Aorta (tissue), 5 donors: Measurements from ENCODE around the gene KCTD2. TPM values are rescaled to one million over a fixed set of nuclear protein-coding genes. Genes with fewer than 3 reads are reported as not detected.

Experiments used
- ATAC-seq: fragments of 200-7000 bp; cut with Tn5 transposase; one replicate; pipeline ENCODE4 v1.9.1; 2022; ENCODE audit warnings: moderate library complexity; ENCODE audit not compliant: low FRiP score
- DNase-seq, 2 donors: peaks; one replicate each; pipeline ENCODE4 v3.0.0-alpha.2; 2020
- H3K27ac ChIP-seq, 2 donors: one replicate each; pipeline ENCODE4 v1.5.1; 2013; ENCODE audit warnings: low read length in 2 of 2, mild to moderate bottlenecking in 2 of 2, moderate library complexity in 2 of 2, control low read depth in 1 of 2, inconsistent platforms in 1 of 2, low read depth in 1 of 2
- H3K27me3 ChIP-seq, 2 donors: one replicate each; pipeline ENCODE4 v1.6.1; 2013; ENCODE audit warnings: control low read depth in 1 of 2, low read length in 1 of 2, mild to moderate bottlenecking in 1 of 2, moderate library complexity in 1 of 2; ENCODE audit not compliant: insufficient read depth in 2 of 2, control insufficient read depth in 1 of 2
- H3K36me3 ChIP-seq, 2 donors: one replicate each; pipeline ENCODE4 v1.6.1; 2013; ENCODE audit warnings: control low read depth in 1 of 2, low read length in 1 of 2, mild to moderate bottlenecking in 1 of 2; ENCODE audit not compliant: insufficient read depth in 2 of 2, control insufficient read depth in 1 of 2
- H3K4me1 ChIP-seq, 2 donors: one replicate each; pipeline ENCODE4 v1.6.1; 2013; ENCODE audit warnings: low read length in 2 of 2, control low read depth in 1 of 2, mild to moderate bottlenecking in 1 of 2, moderate library complexity in 1 of 2; ENCODE audit not compliant: insufficient read depth in 2 of 2, control insufficient read depth in 1 of 2
- H3K4me3 ChIP-seq, 2 donors: one replicate each; pipeline ENCODE4 v1.5.1; 2013; ENCODE audit warnings: low read length in 2 of 2, control low read depth in 1 of 2, mild to moderate bottlenecking in 1 of 2
- H3K9me3 ChIP-seq: one replicate; pipeline ENCODE4 v1.6.1; 2013; ENCODE audit warnings: mild to moderate bottlenecking, low read length; ENCODE audit not compliant: control insufficient read depth
- WGBS, 2 donors: extraction: QIAGEN DNeasy Blood & Tissue Kit; methylation state at CpG; one replicate each; pipeline ENCODE4 v1.1.7; 2013; 5-methylcytosine and 5-hydroxymethylcytosine counted together
- intact Hi-C, 2 donors: fragments of 100-400 bp; cut with DNase I; formaldehyde crosslinking; loops; one replicate each; pipeline versions ENCODE4 v1.14.2 to v1.15.0; 2022
- polyA plus RNA-seq, 2 donors: library from polyadenylated mRNA; stranded (reverse); fragments of 200-250 nt; gene quantifications; one replicate each; pipeline ENCODE4 v1.2.3, GENCODE V29; 2013
- total RNA-seq, 2 donors: library from RNA; stranded (reverse); fragmentation: NEBNext Ultra II Directional; extraction: Animal tissue kit (Norgen Biotek cat#: 25700); gene quantifications; one replicate each; pipeline ENCODE4 v1.2.1, GENCODE V29; 2021
- donor health status: healthy with polysubstance abuse.
- donor health status: Bipolar disorder and iron deficiency.
- donor health status: DM: no; HTN: no; CAD: no.
- donor health status: DM: no; HTN: no; CAD: no.
- donor health status: DM: yes; HTN: yes; CAD: no.

Gene KCTD2
- total and polyA plus RNA-seq, 4 donors: 13.9 to 26.4 (median 18.1) TPM

- peak overlapping the region in 1 of 2 donors; percentile 22 for H3K4me3 ChIP-seq
- peak; percentile 91 for ATAC-seq
- 1% methylated on average over 22 of the region's 22 CpGs for WGBS, 2 donors
- intact Hi-C loops: loop anchor here (2.0 to 10.0 kb wide), 4 partner anchors 61 to 91 kb away; partner anchors contain the start of genes NUP85 (in 1 of the 2) and SUMO2 (in 1 of the 2)
- peak; percentile 92 to 93 for DNase-seq
- H3K4me1 ChIP-seq: no peaks in the 10 kb centered on the region
- H3K36me3 ChIP-seq: no peaks in the 10 kb centered on the region
- no peaks in the 10 kb centered on the region for H3K9me3 ChIP-seq
- no peak overlapping the region for H3K27ac ChIP-seq
- no peaks in the 10 kb centered on the region for H3K27me3 ChIP-seq
Observed at GRCh38 chr17:75113798-75114551, 67.0 kb downstream of the KCTD2 start.

GRCh38 chr17:75114552-75115314 lies 67.7 kb downstream of the KCTD2 start:
- WGBS, 2 donors: 32 to 35% methylated on average over 19 of the region's 19 CpGs
- Histone ChIP-seq H3K27me3 (no peaks in the 10 kb centered on the region), H3K27ac (no peak overlapping the region), H3K9me3 (no peaks in the 10 kb centered on the region), H3K4me1 (no peaks in the 10 kb centered on the region), H3K4me3 (peak overlapping the region in 1 of 2 donors; percentile 22), H3K36me3 (no peaks in the 10 kb centered on the region)
- intact Hi-C loops: loop anchor here (2.0 to 10.0 kb wide), 4 partner anchors 60 to 90 kb away; partner anchors contain the start of genes NUP85 (in 1 of the 2) and SUMO2 (in 1 of the 2)
- no peak for ATAC-seq
- no peak for DNase-seq

Other genes with a start within 250 kb of the KCTD2 start
- gene GRIN2C, start 187.3 kb upstream of the KCTD2 start, total RNA-seq: 1 to 10 TPM in 1 of 2 donors, under 1 TPM in 1; 0.19 to 1.6 TPM
- gene GRIN2C, start 187.3 kb upstream of the KCTD2 start, polyA plus RNA-seq: under 1 TPM in 1 of 2 donors, not detected in 1; 0.03 TPM
- gene FDXR, start 174.2 kb upstream of the KCTD2 start, total RNA-seq: 1 to 10 TPM; 4.0 to 6.6 TPM
- gene FDXR, start 174.2 kb upstream of the KCTD2 start, polyA plus RNA-seq: 10 to 100 TPM in 1 of 2 donors, 1 to 10 TPM in 1; 8.1 to 18.1 TPM
- not detected for gene FADS6, start 153.6 kb upstream of the KCTD2 start, total RNA-seq
- gene FADS6, start 153.6 kb upstream of the KCTD2 start, polyA plus RNA-seq: 1 to 10 TPM in 1 of 2 donors, not detected in 1; 4.1 TPM
- gene USH1G, start 124.0 kb upstream of the KCTD2 start, total RNA-seq: not detected
- under 1 TPM in 1 of 2 donors, not detected in 1; 0.13 TPM for gene USH1G, start 124.0 kb upstream of the KCTD2 start, polyA plus RNA-seq
- not detected for gene OTOP2, start 123.0 kb upstream of the KCTD2 start, total RNA-seq
- gene OTOP2, start 123.0 kb upstream of the KCTD2 start, polyA plus RNA-seq: under 1 TPM in 1 of 2 donors, not detected in 1; 0.25 TPM
- gene OTOP3, start 111.3 kb upstream of the KCTD2 start, total RNA-seq: not detected
- 1 to 10 TPM in 1 of 2 donors, not detected in 1; 1.8 TPM for gene OTOP3, start 111.3 kb upstream of the KCTD2 start, polyA plus RNA-seq
- 10 to 100 TPM; 10.7 to 32.6 TPM for gene HID1, start 74.5 kb upstream of the KCTD2 start, total RNA-seq
- 1 to 10 TPM; 6.1 to 7.8 TPM for gene HID1, start 74.5 kb upstream of the KCTD2 start, polyA plus RNA-seq
- 10 to 100 TPM; 20.2 to 23.6 TPM for gene CDR2L, start 59.6 kb upstream of the KCTD2 start, total RNA-seq
- gene CDR2L, start 59.6 kb upstream of the KCTD2 start, polyA plus RNA-seq: 1 to 10 TPM; 5.8 to 7.4 TPM
- gene MRPL58, start 34.6 kb upstream of the KCTD2 start, total RNA-seq: 10 to 100 TPM; 16.6 to 17.4 TPM
- gene MRPL58, start 34.6 kb upstream of the KCTD2 start, polyA plus RNA-seq: 10 to 100 TPM; 25.2 to 31.2 TPM
- 100 to 1,000 TPM; 136 to 149 TPM for gene ATP5PD, start 256 bp upstream of the KCTD2 start, total RNA-seq
- 100 to 1,000 TPM; 349 to 520 TPM for gene ATP5PD, start 256 bp upstream of the KCTD2 start, polyA plus RNA-seq
- 10 to 100 TPM in 1 of 2 donors, 1 to 10 TPM in 1; 5.6 to 11.4 TPM for gene SLC16A5, start 40.7 kb downstream of the KCTD2 start, total RNA-seq
- 1 to 10 TPM; 7.8 to 7.9 TPM for gene SLC16A5, start 40.7 kb downstream of the KCTD2 start, polyA plus RNA-seq
- 10 to 100 TPM in 1 of 2 donors, 1 to 10 TPM in 1; 8.7 to 19.4 TPM for gene ARMC7, start 62.7 kb downstream of the KCTD2 start, total RNA-seq
- 1 to 10 TPM; 4.9 to 8.6 TPM for gene ARMC7, start 62.7 kb downstream of the KCTD2 start, polyA plus RNA-seq
- gene NT5C, start 84.5 kb downstream of the KCTD2 start, total RNA-seq: 10 to 100 TPM; 24.7 to 29.6 TPM
- 10 to 100 TPM; 28.7 to 93.0 TPM for gene NT5C, start 84.5 kb downstream of the KCTD2 start, polyA plus RNA-seq
- 10 to 100 TPM; 16.0 to 18.3 TPM for gene JPT1, start 107.3 kb downstream of the KCTD2 start, total RNA-seq
- gene JPT1, start 107.3 kb downstream of the KCTD2 start, polyA plus RNA-seq: 100 to 1,000 TPM in 1 of 2 donors, 10 to 100 TPM in 1; 10.8 to 144 TPM
- gene SUMO2, start 135.7 kb downstream of the KCTD2 start, total RNA-seq: 100 to 1,000 TPM; 262 to 280 TPM
- 100 to 1,000 TPM in 1 of 2 donors, 10 to 100 TPM in 1; 96.2 to 113 TPM for gene SUMO2, start 135.7 kb downstream of the KCTD2 start, polyA plus RNA-seq
- 10 to 100 TPM; 71.0 to 76.2 TPM for gene NUP85, start 158.5 kb downstream of the KCTD2 start, total RNA-seq
- 10 to 100 TPM; 17.2 to 99.5 TPM for gene NUP85, start 158.5 kb downstream of the KCTD2 start, polyA plus RNA-seq
- 10 to 100 TPM; 38.9 to 51.0 TPM for gene GGA3, start 214.4 kb downstream of the KCTD2 start, total RNA-seq
- gene GGA3, start 214.4 kb downstream of the KCTD2 start, polyA plus RNA-seq: 10 to 100 TPM in 1 of 2 donors, 1 to 10 TPM in 1; 5.6 to 30.8 TPM
- 10 to 100 TPM; 24.6 to 26.6 TPM for gene MRPS7, start 214.7 kb downstream of the KCTD2 start, total RNA-seq
- gene MRPS7, start 214.7 kb downstream of the KCTD2 start, polyA plus RNA-seq: 10 to 100 TPM; 37.9 to 38.8 TPM
- gene MIF4GD, start 224.0 kb downstream of the KCTD2 start, total RNA-seq: 10 to 100 TPM; 26.2 to 27.4 TPM
- 10 to 100 TPM; 27.7 to 33.0 TPM for gene MIF4GD, start 224.0 kb downstream of the KCTD2 start, polyA plus RNA-seq
- gene SLC25A19, start 242.2 kb downstream of the KCTD2 start, total RNA-seq: 10 to 100 TPM in 1 of 2 donors, 1 to 10 TPM in 1; 8.0 to 15.7 TPM
- gene SLC25A19, start 242.2 kb downstream of the KCTD2 start, polyA plus RNA-seq: 1 to 10 TPM; 5.0 to 7.8 TPM